HUES48 (cell line): ENCODE results near the gene COMP.

ENCODE experiments used
- H3K27ac ChIP-seq: one replicate; pipeline ENCODE4 v1.7.0; 2013; ENCODE audit warnings: low read depth, low read length, inconsistent platforms
- H3K27me3 ChIP-seq: 2 replicates; pipeline ENCODE4 v1.6.1; 2013; ENCODE audit warnings: mild to moderate bottlenecking, low read length; ENCODE audit not compliant: control insufficient read depth, insufficient read depth
- H3K36me3 ChIP-seq: 2 replicates; pipeline ENCODE4 v1.6.1; 2013; ENCODE audit warnings: low read length; ENCODE audit not compliant: control insufficient read depth, insufficient read depth
- H3K4me1 ChIP-seq: 2 replicates; pipeline ENCODE4 v1.6.1; 2013; ENCODE audit warnings: mild to moderate bottlenecking, low read length; ENCODE audit not compliant: control insufficient read depth, insufficient read depth
- H3K4me3 ChIP-seq: 2 replicates; pipeline ENCODE4 v1.5.1; 2013; ENCODE audit warnings: mild to moderate bottlenecking, low read depth, low read length
- H3K9ac ChIP-seq: 2 replicates; pipeline ENCODE4 v1.6.1; 2013; ENCODE audit warnings: mild to moderate bottlenecking, low read depth, low read length, moderate library complexity
- H3K9me3 ChIP-seq: 2 replicates; pipeline ENCODE4 v1.6.1; 2013; ENCODE audit warnings: low read length; ENCODE audit not compliant: control insufficient read depth, insufficient read depth

COMP gene

DNA sequence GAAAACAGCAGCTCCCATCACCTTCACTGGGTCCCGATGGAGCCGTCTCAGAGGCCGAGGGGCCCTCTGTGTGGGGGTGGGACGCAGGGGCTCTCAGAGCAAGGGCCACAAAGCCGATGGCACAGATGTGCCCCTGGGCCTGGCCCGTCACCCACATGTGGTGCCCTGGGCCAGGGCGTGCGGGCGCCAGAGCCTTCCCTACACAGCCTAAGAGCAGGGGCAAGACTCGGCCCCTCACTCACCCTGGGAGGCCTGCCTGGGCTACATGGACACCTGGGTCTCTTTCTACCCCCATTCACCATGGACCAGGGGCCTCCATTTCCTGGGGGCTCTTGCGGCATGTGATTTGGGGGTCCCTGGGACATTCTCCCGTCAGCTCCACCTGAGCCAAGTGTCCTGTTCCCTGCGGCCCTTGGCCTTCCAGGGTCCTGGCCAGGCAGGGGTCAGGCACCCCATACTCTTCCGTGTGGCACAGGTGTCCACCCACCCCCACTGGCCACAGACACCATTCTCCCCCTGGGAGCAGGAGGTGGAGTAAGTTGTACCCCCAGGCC is 10.0 kb downstream of the COMP start:
- Histone ChIP-seq H3K9me3 (no peaks in the 10 kb centered on the region), H3K4me1 (no peaks in the 10 kb centered on the region; the same call in 1 of the 2 replicates), H3K27ac (no peak overlapping the region), H3K36me3 (no peaks in the 10 kb centered on the region), H3K4me3 (no peak overlapping the region), H3K27me3 (peaks cover 97% of the 10 kb centered on the region), H3K9ac (no peak overlapping the region)

DNA sequence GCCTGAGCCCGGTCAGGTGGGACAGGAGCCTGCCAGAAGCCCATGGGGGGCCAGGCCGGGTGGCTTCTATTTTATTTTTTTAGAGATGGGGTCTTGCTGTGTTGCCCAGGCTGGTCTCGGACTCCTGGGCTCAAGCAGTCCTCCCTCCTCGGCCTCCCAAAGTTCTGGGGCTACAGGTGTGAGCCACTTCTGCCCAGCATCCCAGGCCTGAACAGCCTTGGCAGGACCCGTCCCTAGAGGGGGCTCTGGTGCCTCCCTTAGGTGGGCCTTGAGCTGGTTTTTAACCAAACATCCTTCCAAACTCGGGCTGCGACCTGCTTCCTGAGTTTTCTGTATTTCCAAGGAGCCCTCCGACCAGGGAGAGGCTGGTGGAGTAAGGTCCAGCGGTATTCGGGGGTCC is 10.5 kb downstream of the COMP start:
- H3K27ac ChIP-seq, result no peak overlapping the region
- no peaks in the 10 kb centered on the region for H3K4me1 ChIP-seq
- H3K27me3 ChIP-seq, result peaks cover 97% of the 10 kb centered on the region
- no peak overlapping the region for H3K4me3 ChIP-seq
- H3K9ac ChIP-seq, result no peak overlapping the region
- H3K9me3 ChIP-seq, result no peaks in the 10 kb centered on the region
- no peaks in the 10 kb centered on the region for H3K36me3 ChIP-seq

DNA sequence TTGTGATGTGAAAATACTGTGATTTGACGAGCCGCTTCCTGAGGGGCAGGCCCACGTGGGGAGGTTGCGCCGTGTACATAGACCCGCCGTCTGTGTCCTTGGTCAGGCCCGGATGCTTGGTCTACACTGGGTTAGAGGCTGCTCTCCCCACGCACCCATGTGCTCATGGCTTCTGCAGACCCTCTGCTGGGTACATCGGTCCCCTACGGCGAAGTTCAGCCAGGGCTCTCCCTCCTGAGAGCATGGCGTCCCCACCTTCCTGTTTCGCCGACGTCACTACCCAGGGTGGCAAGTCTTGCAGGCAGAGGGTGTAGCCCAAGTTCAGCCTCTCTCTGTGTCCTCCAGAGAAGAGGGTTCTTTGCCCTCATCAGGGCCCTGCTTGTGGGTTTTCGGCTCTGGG is 11.0 kb downstream of the COMP start:
- H3K4me3 ChIP-seq, result no peak overlapping the region
- H3K27me3 ChIP-seq, result peaks cover 98% of the 10 kb centered on the region
- no peaks in the 10 kb centered on the region for H3K36me3 ChIP-seq
- no peaks in the 10 kb centered on the region for H3K4me1 ChIP-seq
- no peak overlapping the region for H3K27ac ChIP-seq
- H3K9me3 ChIP-seq, result no peaks in the 10 kb centered on the region
- H3K9ac ChIP-seq, result no peak overlapping the region

DNA sequence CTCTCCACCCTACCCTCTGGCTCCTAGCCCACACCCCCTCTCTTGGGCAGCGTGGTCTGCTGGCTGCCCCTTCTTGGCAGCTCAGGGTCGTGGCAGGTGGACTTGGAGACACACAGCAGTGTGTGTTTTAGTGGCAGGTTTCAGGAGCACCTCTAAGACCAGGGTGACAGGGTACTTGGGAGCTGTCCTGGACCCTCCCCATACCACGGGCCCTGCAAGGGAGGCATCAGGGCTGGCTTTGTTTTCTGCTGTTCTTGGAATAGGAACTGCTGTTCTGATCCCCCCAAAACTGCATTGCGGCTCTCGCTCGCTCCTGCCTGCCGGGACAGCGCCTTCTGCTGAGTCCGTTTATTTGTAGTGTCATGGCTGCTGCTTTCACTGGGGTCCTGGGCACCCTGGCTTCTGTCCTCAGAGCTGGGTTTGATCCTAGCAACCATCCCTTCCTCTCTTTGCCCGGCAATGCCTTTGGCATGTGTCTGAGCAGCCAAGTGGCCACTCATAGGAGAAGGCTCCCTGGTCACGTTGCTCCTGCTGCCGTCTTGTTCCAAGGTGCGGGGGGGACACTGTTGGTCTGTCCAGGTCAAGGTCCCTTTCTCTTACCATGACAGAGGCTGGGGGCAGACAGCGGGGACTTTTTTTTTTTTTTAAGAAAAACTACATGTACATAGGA is 12.1 kb downstream of the COMP start:
- H3K9ac ChIP-seq, result no peak overlapping the region
- no peaks in the 10 kb centered on the region for H3K36me3 ChIP-seq
- H3K27me3 ChIP-seq, result peaks cover 99% of the 10 kb centered on the region
- no peak overlapping the region for H3K27ac ChIP-seq
- H3K4me1 ChIP-seq, result no peaks in the 10 kb centered on the region
- no peaks in the 10 kb centered on the region for H3K9me3 ChIP-seq
- H3K4me3 ChIP-seq, result no peak overlapping the region

DNA sequence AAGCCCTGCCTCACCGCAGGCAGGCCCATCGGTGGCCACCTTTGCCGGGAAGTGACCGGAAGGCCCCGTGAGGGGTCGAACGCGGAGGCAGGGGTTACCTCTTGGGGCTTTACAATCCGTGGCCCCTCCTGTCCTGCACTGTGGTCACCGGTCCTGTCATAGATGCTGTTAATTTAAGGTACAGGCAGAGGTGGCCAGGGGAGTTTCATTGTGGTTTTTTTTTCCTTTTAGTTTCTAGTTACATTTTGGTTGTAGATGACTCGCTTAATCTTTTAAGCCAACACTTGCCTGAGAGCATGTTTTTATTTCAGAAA is 13.1 kb downstream of the COMP start:
- H3K4me1 ChIP-seq, result no peaks in the 10 kb centered on the region
- no peaks in the 10 kb centered on the region for H3K36me3 ChIP-seq
- H3K27me3 ChIP-seq, result peaks cover 99% of the 10 kb centered on the region
- H3K4me3 ChIP-seq, result no peak overlapping the region
- no peaks in the 10 kb centered on the region for H3K9me3 ChIP-seq
- no peak overlapping the region for H3K27ac ChIP-seq
- no peak overlapping the region for H3K9ac ChIP-seq

DNA sequence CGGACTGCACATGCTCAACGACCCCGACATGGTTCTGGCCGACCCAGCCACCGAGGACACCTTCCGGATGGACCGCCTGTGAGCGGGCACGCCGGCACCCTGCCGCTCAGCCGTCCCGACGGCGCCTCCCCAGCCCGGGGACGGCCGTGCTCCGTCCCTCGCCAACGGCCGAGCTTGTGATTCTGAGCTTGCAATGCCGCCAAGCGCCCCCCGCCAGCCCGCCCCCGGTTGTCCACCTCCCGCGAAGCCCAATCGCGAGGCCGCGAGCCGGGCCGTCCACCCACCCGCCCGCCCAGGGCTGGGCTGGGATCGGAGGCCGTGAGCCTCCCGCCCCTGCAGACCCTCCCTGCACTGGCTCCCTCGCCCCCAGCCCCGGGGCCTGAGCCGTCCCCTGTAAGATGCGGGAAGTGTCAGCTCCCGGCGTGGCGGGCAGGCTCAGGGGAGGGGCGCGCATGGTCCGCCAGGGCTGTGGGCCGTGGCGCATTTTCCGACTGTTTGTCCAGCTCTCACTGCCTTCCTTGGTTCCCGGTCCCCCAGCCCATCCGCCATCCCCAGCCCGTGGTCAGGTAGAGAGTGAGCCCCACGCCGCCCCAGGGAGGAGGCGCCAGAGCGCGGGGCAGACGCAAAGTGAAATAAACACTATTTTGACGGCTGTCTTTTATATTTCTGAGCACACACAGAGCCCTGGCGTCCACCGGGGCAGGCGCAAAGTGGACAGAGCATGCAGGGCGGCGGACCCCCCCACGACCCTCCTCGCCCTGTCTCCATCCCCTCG is 13.6 kb downstream of the COMP start:
- no peak overlapping the region for H3K9ac ChIP-seq
- no peak overlapping the region for H3K4me3 ChIP-seq
- no peaks in the 10 kb centered on the region for H3K4me1 ChIP-seq
- H3K27ac ChIP-seq, result no peak overlapping the region
- H3K9me3 ChIP-seq, result no peaks in the 10 kb centered on the region
- peaks cover 99% of the 10 kb centered on the region for H3K27me3 ChIP-seq
- no peaks in the 10 kb centered on the region for H3K36me3 ChIP-seq

DNA sequence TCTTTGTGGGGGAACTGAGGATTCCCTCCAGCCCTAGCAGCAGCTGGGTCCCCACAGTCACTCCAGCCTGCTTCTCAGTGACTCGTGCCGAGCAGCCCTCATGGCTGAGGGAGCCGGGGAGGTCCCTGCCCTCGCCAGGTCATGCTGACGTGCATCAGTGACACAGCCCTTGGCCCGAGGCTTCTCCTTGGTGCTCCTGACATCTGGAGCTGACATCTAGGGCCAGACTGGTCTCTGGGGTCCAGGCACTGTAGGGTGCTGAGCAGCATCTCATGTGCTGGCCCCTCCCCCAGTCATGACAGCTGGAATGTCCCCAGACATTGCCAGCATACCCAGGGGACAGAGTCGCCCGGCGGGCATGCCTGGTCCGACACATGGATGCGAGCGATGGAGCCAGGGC is 14.4 kb downstream of the COMP start:
- no peaks in the 10 kb centered on the region for H3K4me1 ChIP-seq
- no peak overlapping the region for H3K9ac ChIP-seq
- peaks cover 99% of the 10 kb centered on the region for H3K27me3 ChIP-seq

DNA sequence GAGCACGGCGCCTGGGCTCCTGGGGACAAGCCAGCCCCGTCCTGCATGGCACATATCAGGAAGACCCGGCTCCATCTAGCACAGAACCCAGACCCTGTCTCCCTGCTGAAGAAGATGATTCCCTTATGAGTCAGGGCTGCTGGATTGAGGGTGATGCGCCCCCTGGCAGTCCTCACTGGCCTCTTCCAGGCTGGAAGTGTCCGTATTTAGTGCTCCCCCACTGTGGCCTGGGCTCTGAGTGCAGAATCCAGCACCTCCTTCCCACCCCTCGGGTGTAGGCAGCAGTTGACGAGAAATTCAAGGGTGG is 14.9 kb downstream of the COMP start:
- Histone ChIP-seq H3K4me1 (no peaks in the 10 kb centered on the region), H3K36me3 (no peaks in the 10 kb centered on the region), H3K27ac (no peak overlapping the region), H3K4me3 (no peak overlapping the region), H3K9ac (no peak overlapping the region), H3K27me3 (peaks cover 99% of the 10 kb centered on the region), H3K9me3 (no peaks in the 10 kb centered on the region)

More for the DNA sequence above, 14.4 kb downstream of the COMP start:
- no peaks in the 10 kb centered on the region for H3K36me3 ChIP-seq
- no peaks in the 10 kb centered on the region for H3K9me3 ChIP-seq
- H3K27ac ChIP-seq, result no peak overlapping the region
- no peak overlapping the region for H3K4me3 ChIP-seq

DNA sequence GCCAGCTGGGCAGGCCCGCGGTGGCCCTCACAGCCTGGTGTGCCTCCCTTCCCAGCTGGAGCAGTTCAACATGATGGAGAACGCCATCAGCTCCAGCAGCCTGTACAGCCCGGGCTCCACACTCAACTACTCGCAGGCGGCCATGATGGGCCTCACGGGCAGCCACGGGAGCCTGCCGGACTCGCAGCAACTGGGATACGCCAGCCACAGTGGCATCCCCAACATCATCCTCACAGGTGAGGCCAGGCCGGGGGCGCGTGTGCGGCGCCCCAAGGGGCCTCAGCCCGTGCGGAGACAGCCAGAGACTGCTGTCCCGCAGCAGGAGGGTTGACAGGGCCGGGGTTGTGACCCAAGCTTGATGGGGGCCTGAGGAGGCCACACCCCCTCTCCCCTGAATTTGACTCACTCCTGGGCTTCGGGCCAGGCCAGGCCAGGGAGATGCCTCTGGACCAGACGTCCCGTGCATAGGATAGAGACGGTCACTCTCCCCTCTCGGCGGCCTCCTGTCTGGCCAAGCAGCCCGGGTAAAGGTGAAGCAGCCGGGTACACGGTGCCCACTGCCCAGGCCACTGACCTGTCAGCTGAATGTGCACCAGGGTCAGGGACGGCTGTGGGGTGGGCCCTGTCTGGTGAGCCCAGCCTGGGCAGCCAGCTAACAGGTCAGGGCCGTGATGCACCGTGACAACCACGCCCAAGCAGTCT is 15.4 kb downstream of the COMP start:
- Histone ChIP-seq H3K36me3 (no peaks in the 10 kb centered on the region), H3K9ac (no peak overlapping the region), H3K4me1 (no peaks in the 10 kb centered on the region), H3K9me3 (no peaks in the 10 kb centered on the region), H3K27me3 (peaks cover 99% of the 10 kb centered on the region), H3K4me3 (no peak overlapping the region), H3K27ac (no peak overlapping the region)

DNA sequence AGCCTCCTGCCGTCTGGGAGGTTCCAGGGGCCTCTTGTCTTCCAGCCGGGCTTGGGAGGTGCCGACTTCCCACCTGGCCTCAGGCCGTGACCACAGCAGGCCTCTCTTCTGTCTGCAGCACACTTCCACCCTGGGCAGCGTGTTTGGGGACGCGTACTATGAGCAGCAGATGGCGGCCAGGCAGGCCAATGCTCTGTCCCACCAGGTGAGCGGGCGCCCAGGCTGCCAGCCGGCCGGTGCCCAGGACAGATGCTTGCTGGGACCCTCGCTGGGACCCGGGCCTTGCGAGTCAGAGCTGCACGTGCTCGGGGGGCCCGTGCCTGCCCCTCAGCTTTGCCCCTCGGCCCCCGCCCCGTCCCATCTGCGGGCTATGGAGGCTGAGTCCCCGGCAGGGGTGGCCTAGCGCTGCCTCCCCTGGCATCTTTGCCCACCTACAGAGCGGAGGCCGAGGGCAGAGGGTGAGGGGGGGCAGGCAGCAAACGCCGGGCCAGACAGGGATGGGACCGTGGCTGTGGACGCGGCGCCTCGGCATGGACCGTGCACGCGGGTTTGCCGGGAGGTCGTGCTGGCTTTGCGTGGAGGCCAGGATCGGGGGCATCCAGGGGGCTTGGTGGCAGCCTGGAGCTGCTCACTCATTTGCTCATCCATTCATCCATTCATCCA is 16.2 kb downstream of the COMP start:
- H3K36me3 ChIP-seq, result no peaks in the 10 kb centered on the region
- H3K27me3 ChIP-seq, result peaks cover 99% of the 10 kb centered on the region
- no peak overlapping the region for H3K9ac ChIP-seq
- H3K9me3 ChIP-seq, result no peaks in the 10 kb centered on the region
- no peak overlapping the region for H3K27ac ChIP-seq
- H3K4me1 ChIP-seq, result no peaks in the 10 kb centered on the region
- H3K4me3 ChIP-seq, result no peak overlapping the region

DNA sequence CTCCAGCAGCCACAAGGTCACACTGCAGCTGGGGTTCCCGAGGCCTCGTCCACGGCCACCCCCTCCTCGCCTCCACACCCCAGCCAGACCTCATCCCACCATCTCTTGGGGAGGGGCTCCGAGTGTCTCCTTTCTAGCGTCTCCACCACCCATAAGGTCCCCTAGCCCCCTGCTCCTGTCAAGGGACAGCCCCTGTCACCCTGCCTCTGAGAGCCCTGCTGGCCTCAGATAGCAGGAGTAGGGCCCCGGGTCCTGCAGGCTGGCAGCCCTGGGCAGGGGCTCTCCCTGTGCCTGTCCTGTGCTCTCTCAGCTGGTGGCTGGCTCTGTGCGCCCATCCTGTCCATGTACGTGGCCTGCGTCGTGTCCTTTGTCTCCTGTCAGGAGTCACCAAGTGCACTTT is 17.0 kb downstream of the COMP start:
- Histone ChIP-seq H3K36me3 (no peaks in the 10 kb centered on the region), H3K4me1 (no peaks in the 10 kb centered on the region), H3K27me3 (peaks cover 98% of the 10 kb centered on the region), H3K27ac (no peak overlapping the region), H3K9me3 (no peaks in the 10 kb centered on the region), H3K4me3 (no peak overlapping the region), H3K9ac (no peak overlapping the region)
